Liver (tissue), 9 donors: ENCODE measurements around the gene DNASE2. TPM values are rescaled to one million over a fixed set of nuclear protein-coding genes. Genes with fewer than 3 reads are reported as not detected.
A peak's percentile ranks its signal among the peaks of the same experiment; 100 is the strongest.

ENCODE experiments used
- DNase-seq: peaks from one replicate; pipeline ENCODE4 v3.0.0-alpha.2; 2017; ENCODE audit warnings: low spot score
- H3K27ac ChIP-seq, 2 donors: one replicate each; pipeline ENCODE4 v1.7.0; 2013; ENCODE audit warnings: inconsistent platforms in 2 of 2, low read length in 2 of 2, control low read depth in 1 of 2, low read depth in 1 of 2, mild to moderate bottlenecking in 1 of 2
- H3K27me3 ChIP-seq, 4 donors: one replicate each; pipeline versions ENCODE4 v1.6.1 to v1.7.0; 2013; ENCODE audit warnings: low read length in 3 of 4, inconsistent platforms in 1 of 4, mild to moderate bottlenecking in 1 of 4, moderate library complexity in 1 of 4; ENCODE audit not compliant: control insufficient read depth in 4 of 4, insufficient read depth in 4 of 4
- H3K36me3 ChIP-seq, 4 donors: one replicate each; pipeline versions ENCODE4 v1.6.1 to v1.7.0; 2013; ENCODE audit warnings: low read length in 3 of 4, mild to moderate bottlenecking in 3 of 4, low read depth in 1 of 4, moderate library complexity in 1 of 4; ENCODE audit not compliant: control insufficient read depth in 4 of 4, insufficient read depth in 3 of 4
- H3K4me1 ChIP-seq, 4 donors: one replicate each; pipeline versions ENCODE4 v1.6.1 to v1.7.0; 2013; ENCODE audit warnings: low read length in 3 of 4, mild to moderate bottlenecking in 3 of 4, moderate library complexity in 1 of 4; ENCODE audit not compliant: control insufficient read depth in 4 of 4, insufficient read depth in 4 of 4
- H3K4me3 ChIP-seq, 3 donors: one replicate each; pipeline versions ENCODE4 v1.6.1 to v1.7.0; 2013; ENCODE audit warnings: low read length in 3 of 3, control low read depth in 1 of 3, low read depth in 1 of 3, mild to moderate bottlenecking in 1 of 3
- H3K9ac ChIP-seq, 2 donors: one replicate each; pipeline ENCODE4 v1.7.0; 2013; ENCODE audit warnings: low read length in 2 of 2, mild to moderate bottlenecking in 2 of 2, moderate library complexity in 2 of 2, control low read depth in 1 of 2, low read depth in 1 of 2
- H3K9me3 ChIP-seq, 4 donors: one replicate each; pipeline versions ENCODE4 v1.6.1 to v1.7.0; 2013; ENCODE audit warnings: low read length in 3 of 4; ENCODE audit not compliant: control insufficient read depth in 4 of 4
- EGR1 ChIP-seq, 2 donors: IDR thresholded peaks; 2 replicates each; pipeline ENCODE4 v1.6.1; 2016 to 2018; ENCODE audit warnings: antibody characterized with exemption in 2 of 2, low read depth in 2 of 2
- FOXA2 ChIP-seq: IDR thresholded peaks from 2 replicates; pipeline ENCODE4 v1.6.1; 2016; ENCODE audit warnings: antibody characterized with exemption
- GABPA ChIP-seq, 2 donors: IDR thresholded peaks in 1 of 2; conservative IDR thresholded peaks in 1 of 2; 2 replicates each; pipeline ENCODE4 v1.6.1; 2016; ENCODE audit warnings: antibody characterized with exemption in 2 of 2, mild to moderate bottlenecking in 1 of 2, moderate library complexity in 1 of 2
- HNF4A ChIP-seq, 2 donors: conservative IDR thresholded peaks; 2 replicates each; pipeline ENCODE4 v1.6.1; 2016; ENCODE audit warnings: antibody characterized with exemption in 2 of 2, mild to moderate bottlenecking in 2 of 2
- HNF4G ChIP-seq: IDR thresholded peaks from 2 replicates; pipeline ENCODE4 v1.6.1; 2016; ENCODE audit warnings: antibody characterized with exemption
- JUND ChIP-seq, 2 donors: IDR thresholded peaks; 2 replicates each; pipeline ENCODE4 v1.6.1; 2016; ENCODE audit warnings: antibody characterized with exemption in 2 of 2
- NR2F2 ChIP-seq: IDR thresholded peaks from 2 replicates; pipeline ENCODE4 v1.6.1; 2016; ENCODE audit warnings: antibody characterized with exemption
- RXRA ChIP-seq, 2 donors: IDR thresholded peaks; 2 replicates each; pipeline ENCODE4 v1.6.1; 2017 to 2018; ENCODE audit warnings: antibody characterized with exemption in 2 of 2, mild to moderate bottlenecking in 1 of 2
- SP1 ChIP-seq: IDR thresholded peaks from 2 replicates; pipeline ENCODE4 v1.6.1; 2018; ENCODE audit warnings: antibody characterized with exemption, mild to moderate bottlenecking
- TAF1 ChIP-seq: conservative IDR thresholded peaks from 2 replicates; pipeline ENCODE4 v1.6.1; 2016; ENCODE audit warnings: antibody characterized with exemption, mild to moderate bottlenecking
- YY1 ChIP-seq: IDR thresholded peaks from 2 replicates; pipeline ENCODE4 v1.6.1; 2016; ENCODE audit warnings: antibody characterized with exemption, mild to moderate bottlenecking
- WGBS: extraction: QIAGEN DNeasy Blood & Tissue Kit; methylation state at CpG from one replicate; pipeline ENCODE4 v1.1.7; 2013; 5-methylcytosine and 5-hydroxymethylcytosine counted together
- polyA plus RNA-seq, 2 donors: library from polyadenylated mRNA; stranded (reverse) in 1 of 2; unstranded in 1 of 2; fragments of 200-250 nt in 1 of 2; fragments of >200 nt in 1 of 2; fragmentation: Nextera tagmentation in 1 of 2; extraction: Ambion mirVana in 1 of 2; gene quantifications; one replicate each; pipeline versions ENCODE4 v1.2.1 to v1.2.3, GENCODE V29; 2013 to 2015
- total RNA-seq, 2 donors: library from RNA; depleted of rRNA; stranded (reverse); fragments of >200 nt; gene quantifications; one replicate each; pipeline ENCODE4 v1.2.3, GENCODE V29; 2014
- TF ChIP-seq, protein P1 (sequence below): IDR thresholded peaks from 2 replicates; pipeline ENCODE4 v1.6.1; 2016; ENCODE audit warnings: antibody characterized with exemption
- TF ChIP-seq, protein P2 (sequence below): IDR thresholded peaks from 2 replicates; pipeline ENCODE4 v1.6.1; 2016; ENCODE audit warnings: antibody characterized with exemption
- TF ChIP-seq, protein P3 (sequence below): IDR thresholded peaks from 2 replicates; pipeline ENCODE4 v1.6.1; 2016; ENCODE audit warnings: antibody characterized with exemption, mild to moderate bottlenecking
- donor health status: healthy.
- donor health status: healthy.
- donor health status: healthy.
- donor health status: healthy.
- donor health status: healthy.

Gene DNASE2
- total and polyA plus RNA-seq, 4 donors = 11.3 to 18.4 (median 12.8) TPM

DNA sequence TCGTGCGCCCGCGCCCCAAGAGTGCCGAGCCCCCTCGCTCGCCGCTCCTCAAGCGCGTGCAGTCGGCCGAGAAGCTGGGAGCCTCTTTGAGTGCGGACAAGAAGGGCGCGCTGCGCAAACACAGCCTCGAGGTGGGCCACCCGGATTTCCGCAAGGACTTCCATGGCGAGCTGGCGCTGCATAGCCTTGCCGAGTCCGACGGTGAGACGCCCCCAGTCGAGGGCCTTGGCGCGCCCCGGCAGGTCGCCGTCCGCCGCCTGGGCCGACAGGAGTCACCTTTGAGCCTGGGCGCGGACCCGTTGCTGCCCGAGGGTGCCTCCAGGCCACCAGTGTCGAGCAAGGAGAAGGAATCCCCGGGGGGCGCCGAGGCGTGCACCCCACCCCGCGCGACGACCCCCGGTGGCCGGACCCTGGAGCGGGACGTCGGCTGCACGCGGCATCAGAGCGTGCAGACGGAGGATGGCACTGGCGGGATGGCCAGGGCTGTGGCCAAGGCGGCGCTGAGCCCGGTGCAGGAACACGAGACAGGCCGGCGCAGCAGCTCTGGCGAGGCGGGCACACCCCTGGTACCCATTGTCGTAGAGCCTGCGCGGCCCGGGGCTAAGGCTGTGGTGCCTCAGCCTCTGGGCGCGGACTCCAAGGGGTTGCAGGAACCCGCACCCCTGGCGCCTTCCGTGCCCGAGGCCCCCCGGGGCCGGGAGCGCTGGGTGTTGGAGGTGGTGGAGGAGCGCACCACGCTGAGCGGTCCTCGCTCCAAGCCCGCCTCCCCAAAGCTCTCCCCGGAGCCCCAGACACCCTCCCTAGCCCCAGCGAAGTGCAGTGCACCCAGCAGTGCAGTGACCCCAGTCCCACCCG lies 7.1 kb downstream of the DNASE2 start:
- Histone ChIP-seq H3K4me1 (peaks cover 0 to 6% (median 3%) of the 10 kb centered on the region in 4 donors), H3K27ac (no peak overlapping the region), H3K36me3 (peaks cover 0 to 12% (median 7%) of the 10 kb centered on the region in 4 donors), H3K9me3 (no peaks in the 10 kb centered on the region), H3K4me3 (no peak overlapping the region), H3K9ac (no peak overlapping the region), H3K27me3 (no peaks in the 10 kb centered on the region)
- WGBS = 77% methylated on average over 86 of the region's 86 CpGs
- DNase-seq = no peak
- TF ChIP-seq, protein P1, sequence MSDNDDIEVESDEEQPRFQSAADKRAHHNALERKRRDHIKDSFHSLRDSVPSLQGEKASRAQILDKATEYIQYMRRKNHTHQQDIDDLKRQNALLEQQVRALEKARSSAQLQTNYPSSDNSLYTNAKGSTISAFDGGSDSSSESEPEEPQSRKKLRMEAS = no peak
- TF ChIP-seq, protein P2, sequence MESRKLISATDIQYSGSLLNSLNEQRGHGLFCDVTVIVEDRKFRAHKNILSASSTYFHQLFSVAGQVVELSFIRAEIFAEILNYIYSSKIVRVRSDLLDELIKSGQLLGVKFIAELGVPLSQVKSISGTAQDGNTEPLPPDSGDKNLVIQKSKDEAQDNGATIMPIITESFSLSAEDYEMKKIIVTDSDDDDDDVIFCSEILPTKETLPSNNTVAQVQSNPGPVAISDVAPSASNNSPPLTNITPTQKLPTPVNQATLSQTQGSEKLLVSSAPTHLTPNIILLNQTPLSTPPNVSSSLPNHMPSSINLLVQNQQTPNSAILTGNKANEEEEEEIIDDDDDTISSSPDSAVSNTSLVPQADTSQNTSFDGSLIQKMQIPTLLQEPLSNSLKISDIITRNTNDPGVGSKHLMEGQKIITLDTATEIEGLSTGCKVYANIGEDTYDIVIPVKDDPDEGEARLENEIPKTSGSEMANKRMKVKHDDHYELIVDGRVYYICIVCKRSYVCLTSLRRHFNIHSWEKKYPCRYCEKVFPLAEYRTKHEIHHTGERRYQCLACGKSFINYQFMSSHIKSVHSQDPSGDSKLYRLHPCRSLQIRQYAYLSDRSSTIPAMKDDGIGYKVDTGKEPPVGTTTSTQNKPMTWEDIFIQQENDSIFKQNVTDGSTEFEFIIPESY = no peak
- no peak for TF ChIP-seq FOXA2
- no peak for TF ChIP-seq SP1
- TF ChIP-seq HNF4G = no peak
- TF ChIP-seq YY1 = no peak
- TF ChIP-seq, protein P3, sequence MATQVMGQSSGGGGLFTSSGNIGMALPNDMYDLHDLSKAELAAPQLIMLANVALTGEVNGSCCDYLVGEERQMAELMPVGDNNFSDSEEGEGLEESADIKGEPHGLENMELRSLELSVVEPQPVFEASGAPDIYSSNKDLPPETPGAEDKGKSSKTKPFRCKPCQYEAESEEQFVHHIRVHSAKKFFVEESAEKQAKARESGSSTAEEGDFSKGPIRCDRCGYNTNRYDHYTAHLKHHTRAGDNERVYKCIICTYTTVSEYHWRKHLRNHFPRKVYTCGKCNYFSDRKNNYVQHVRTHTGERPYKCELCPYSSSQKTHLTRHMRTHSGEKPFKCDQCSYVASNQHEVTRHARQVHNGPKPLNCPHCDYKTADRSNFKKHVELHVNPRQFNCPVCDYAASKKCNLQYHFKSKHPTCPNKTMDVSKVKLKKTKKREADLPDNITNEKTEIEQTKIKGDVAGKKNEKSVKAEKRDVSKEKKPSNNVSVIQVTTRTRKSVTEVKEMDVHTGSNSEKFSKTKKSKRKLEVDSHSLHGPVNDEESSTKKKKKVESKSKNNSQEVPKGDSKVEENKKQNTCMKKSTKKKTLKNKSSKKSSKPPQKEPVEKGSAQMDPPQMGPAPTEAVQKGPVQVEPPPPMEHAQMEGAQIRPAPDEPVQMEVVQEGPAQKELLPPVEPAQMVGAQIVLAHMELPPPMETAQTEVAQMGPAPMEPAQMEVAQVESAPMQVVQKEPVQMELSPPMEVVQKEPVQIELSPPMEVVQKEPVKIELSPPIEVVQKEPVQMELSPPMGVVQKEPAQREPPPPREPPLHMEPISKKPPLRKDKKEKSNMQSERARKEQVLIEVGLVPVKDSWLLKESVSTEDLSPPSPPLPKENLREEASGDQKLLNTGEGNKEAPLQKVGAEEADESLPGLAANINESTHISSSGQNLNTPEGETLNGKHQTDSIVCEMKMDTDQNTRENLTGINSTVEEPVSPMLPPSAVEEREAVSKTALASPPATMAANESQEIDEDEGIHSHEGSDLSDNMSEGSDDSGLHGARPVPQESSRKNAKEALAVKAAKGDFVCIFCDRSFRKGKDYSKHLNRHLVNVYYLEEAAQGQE = no peak
- TF ChIP-seq HNF4A (conservative IDR thresholded peaks at IDR 0.05) = no peak
- TF ChIP-seq GABPA (IDR thresholded peaks at IDR 0.05 in 1 of 2, conservative IDR thresholded peaks at IDR 0.05 in 1 of 2) = no peak
- TF ChIP-seq NR2F2 = no peak
- no peak for TF ChIP-seq TAF1
- TF ChIP-seq JUND (IDR thresholded peaks at IDR 0.05) = no peak
- no peak for TF ChIP-seq RXRA (IDR thresholded peaks at IDR 0.05)

DNA sequence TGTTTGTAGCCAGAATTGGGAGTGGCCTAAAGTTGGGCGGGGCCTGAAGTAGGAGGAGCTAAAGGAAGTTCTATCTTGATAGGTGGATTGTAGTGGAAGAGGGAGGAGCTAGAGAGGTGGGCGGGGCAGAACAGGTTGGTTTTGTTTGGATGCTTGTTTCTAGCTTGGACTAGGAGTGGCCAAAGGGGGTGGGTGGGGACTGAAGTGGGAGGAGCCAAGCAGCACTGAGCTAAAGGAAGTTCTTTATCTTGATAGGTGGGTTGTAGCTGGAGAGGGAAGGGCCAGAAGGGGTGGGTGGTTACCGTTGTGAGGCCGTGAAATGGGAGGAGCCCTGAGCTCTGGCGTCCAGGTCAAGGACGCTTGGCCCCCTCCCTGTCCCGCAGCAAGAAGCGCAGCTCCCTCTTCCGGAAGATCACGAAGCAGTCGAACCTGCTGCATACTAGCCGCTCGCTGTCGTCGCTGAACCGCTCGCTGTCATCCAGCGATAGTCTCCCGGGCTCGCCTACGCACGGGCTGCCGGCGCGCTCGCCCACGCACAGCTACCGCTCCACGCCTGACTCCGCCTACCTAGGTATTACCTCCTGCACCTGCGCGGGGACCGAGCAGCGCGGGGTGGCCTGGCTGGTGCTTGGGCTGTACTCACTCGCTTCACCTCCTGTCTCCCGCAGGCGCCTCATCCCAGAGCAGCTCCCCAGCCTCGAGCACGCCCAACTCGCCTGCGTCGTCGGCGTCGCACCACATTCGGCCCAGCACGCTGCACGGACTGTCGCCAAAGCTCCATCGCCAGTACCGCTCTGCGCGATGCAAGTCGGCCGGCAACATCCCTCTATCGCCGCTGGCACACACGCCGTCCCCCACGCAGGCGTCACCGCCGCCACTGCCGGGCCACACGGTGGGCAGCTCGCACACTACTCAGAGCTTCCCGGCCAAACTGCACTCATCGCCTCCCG lies 8.0 kb downstream of the DNASE2 start:
- no peak for TF ChIP-seq JUND (IDR thresholded peaks at IDR 0.05)
- TF ChIP-seq NR2F2 = peak; percentile 57
- peak; percentile 93 to 94 for TF ChIP-seq EGR1 (IDR thresholded peaks at IDR 0.05; ENCODE audit: low read depth in 2 of 2)
- TF ChIP-seq RXRA (IDR thresholded peaks at IDR 0.05) = peak in 1 of 2 donors; percentile 15
- Histone ChIP-seq H3K4me3 (peak overlapping the region in 2 of 3 donors; percentile 18 to 42), H3K27ac (no peak overlapping the region), H3K9ac (no peak overlapping the region), H3K4me1 (peaks cover 0 to 6% (median 3%) of the 10 kb centered on the region in 4 donors), H3K27me3 (no peaks in the 10 kb centered on the region), H3K9me3 (no peaks in the 10 kb centered on the region), H3K36me3 (peaks cover 0 to 10% (median 6%) of the 10 kb centered on the region in 4 donors)
- peak; percentile 81 for DNase-seq
- 40% methylated on average over 70 of the region's 70 CpGs for WGBS
